Neural cell (in vitro differentiated cells): ENCODE results near the gene GSTP1. TPM values are rescaled to one million over a fixed set of nuclear protein-coding genes. Genes with fewer than 3 reads are reported as not detected.
"Not testable (repeated sequence)": the region's sequence is repeated elsewhere in the genome, so short reads cannot be mapped to it uniquely, and the experiment has no call there.

ENCODE experiments used
- H2AFZ ChIP-seq: fragments of 200-600, 300-800 bp; sonication (generic), shearing (Covaris generic); 2 replicates; pipeline ENCODE4 v1.6.0; 2014; ENCODE audit warnings: low read depth, mild to moderate bottlenecking, antibody characterized with exemption, low read length, moderate library complexity
- H3F3A ChIP-seq: fragments of 200-600 bp; shearing (Covaris generic); 2 replicates; pipeline ENCODE4 v1.6.1; 2016; ENCODE audit warnings: mild to moderate bottlenecking, moderate library complexity, mixed read lengths, antibody characterized with exemption, low read length; ENCODE audit not compliant: insufficient read depth, poor library complexity, severe bottlenecking
- H3K27ac ChIP-seq: fragments of 200-600, 300-800 bp; sonication (generic), shearing (Covaris generic); 2 replicates; pipeline ENCODE4 v1.5.1; 2014; ENCODE audit warnings: mild to moderate bottlenecking, low read length, moderate library complexity
- H3K27me3 ChIP-seq: fragments of 300-800, 200-600 bp; sonication (generic), shearing (Covaris generic); 2 replicates; pipeline ENCODE4 v1.6.0; 2014; ENCODE audit warnings: mild to moderate bottlenecking, low read depth, low read length, moderate library complexity; ENCODE audit not compliant: insufficient read depth
- H3K36me3 ChIP-seq: fragments of 300-800, 200-600 bp; sonication (generic), shearing (Covaris generic); 2 replicates; pipeline ENCODE4 v1.5.1; 2014; ENCODE audit warnings: mild to moderate bottlenecking, antibody characterized with exemption, low read length, moderate library complexity; ENCODE audit not compliant: insufficient read depth
- H3K4me2 ChIP-seq: fragments of 300-800, 200-600 bp; sonication (generic), shearing (Covaris generic); 2 replicates; pipeline ENCODE4 v1.6.0; 2014; ENCODE audit warnings: mild to moderate bottlenecking, low read length
- H3K4me3 ChIP-seq: fragments of 300-800, 200-600 bp; sonication (generic), shearing (Covaris generic); 2 replicates; pipeline ENCODE4 v1.5.1; 2014; ENCODE audit warnings: mild to moderate bottlenecking, low read length, moderate library complexity
- H3K79me2 ChIP-seq: fragments of 200-600 bp; shearing (Covaris generic); replicated peaks from 2 replicates; pipeline ENCODE4 v1.6.0; 2014; ENCODE audit warnings: mild to moderate bottlenecking, low read length, moderate library complexity; ENCODE audit not compliant: insufficient read depth
- H3K9ac ChIP-seq: fragments of 300-800, 200-600 bp; sonication (generic), shearing (Covaris generic); 2 replicates; pipeline ENCODE4 v1.6.1; 2016; ENCODE audit warnings: mild to moderate bottlenecking, low read length, mixed read lengths
- H3K9me2 ChIP-seq: fragments of 200-600 bp; shearing (Covaris generic); 2 replicates; pipeline ENCODE4 v1.6.1; 2016; ENCODE audit warnings: mild to moderate bottlenecking, low read length, mixed read lengths; ENCODE audit not compliant: insufficient read depth
- H3K9me3 ChIP-seq: fragments of 200-600, 300-800 bp; sonication (generic), shearing (Covaris generic); 2 replicates; pipeline ENCODE4 v1.6.1; 2016; ENCODE audit warnings: mild to moderate bottlenecking, mixed run types, low read length, moderate library complexity, mixed read lengths
- H4K20me1 ChIP-seq: fragments of 200-600 bp; shearing (Covaris generic); 2 replicates; pipeline ENCODE4 v1.6.1; 2016; ENCODE audit warnings: mild to moderate bottlenecking, mixed run types; ENCODE audit not compliant: insufficient read depth
- EP300 ChIP-seq: fragments of 450-650 bp; conservative IDR thresholded peaks from 2 replicates; pipeline ENCODE4 v1.6.1; 2014; ENCODE audit warnings: antibody characterized with exemption, mild to moderate bottlenecking, moderate library complexity; ENCODE audit not compliant: poor library complexity, severe bottlenecking
- EZH2 ChIP-seq: fragments of 200-600, 300-800 bp; shearing (Covaris generic), sonication (generic); IDR thresholded peaks from 2 replicates; pipeline ENCODE4 v1.6.1; 2014; ENCODE audit warnings: antibody characterized with exemption, low read length, borderline replicate concordance, mild to moderate bottlenecking; ENCODE audit not compliant: insufficient read depth, poor library complexity, severe bottlenecking
- MXI1 ChIP-seq: fragments of 450-650 bp; conservative IDR thresholded peaks from 2 replicates; pipeline ENCODE4 v1.6.1; 2014; ENCODE audit warnings: antibody characterized with exemption, mild to moderate bottlenecking; ENCODE audit not compliant: poor library complexity, severe bottlenecking
- POLR2AphosphoS5 ChIP-seq: IDR thresholded peaks from 2 replicates; pipeline ENCODE4 v1.6.1; 2012
- RAD21 ChIP-seq: fragments of 450-650 bp; conservative IDR thresholded peaks from 2 replicates; pipeline ENCODE4 v1.6.1; 2014; ENCODE audit warnings: antibody characterized with exemption, mild to moderate bottlenecking, moderate library complexity
- SMC3 ChIP-seq: fragments of 450-650 bp; conservative IDR thresholded peaks from 2 replicates; pipeline ENCODE4 v1.6.1; 2014; ENCODE audit warnings: antibody characterized with exemption, mild to moderate bottlenecking, moderate library complexity; ENCODE audit not compliant: poor library complexity
- TAF1 ChIP-seq: IDR thresholded peaks from 2 replicates; pipeline ENCODE4 v1.6.1; 2012; ENCODE audit warnings: low read depth
- polyA plus RNA-seq: library from polyadenylated mRNA; depleted of rRNA; stranded (reverse); fragments of >200 nt; gene quantifications from 2 replicates; pipeline ENCODE4 v1.2.3, GENCODE V29; 2014
- TF ChIP-seq, protein P1 (sequence below): IDR thresholded peaks from 2 replicates; pipeline ENCODE4 v1.6.1; 2012; ENCODE audit warnings: borderline replicate concordance
- TF ChIP-seq, protein P2 (sequence below): fragments of 450-650 bp; IDR thresholded peaks from 2 replicates; pipeline ENCODE4 v1.5.1; 2014; ENCODE audit warnings: antibody characterized with exemption, mild to moderate bottlenecking, moderate library complexity; ENCODE audit not compliant: poor library complexity, severe bottlenecking

Gene GSTP1
- polyA plus RNA-seq, 1 donor from 2014 or later, result 94.6 TPM

GRCh38 chr11:67621928-67622327 is 38.3 kb downstream of the GSTP1 start:
- not testable (repeated sequence) for H3F3A ChIP-seq, H3K4me2 ChIP-seq, H3K9ac ChIP-seq, H3K27me3 ChIP-seq, H3K9me2 ChIP-seq, H4K20me1 ChIP-seq, H3K27ac ChIP-seq, H3K79me2 ChIP-seq, H3K36me3 ChIP-seq, H2AFZ ChIP-seq, H3K9me3 ChIP-seq, H3K4me3 ChIP-seq

GRCh38 chr11:67622905-67623304 is 39.3 kb downstream of the GSTP1 start:
- H3K4me2 ChIP-seq, H3K36me3 ChIP-seq, H3K9me2 ChIP-seq, H3F3A ChIP-seq, H4K20me1 ChIP-seq, H2AFZ ChIP-seq, H3K9ac ChIP-seq, H3K27me3 ChIP-seq, H3K9me3 ChIP-seq, H3K79me2 ChIP-seq, H3K4me3 ChIP-seq, H3K27ac ChIP-seq: not testable (repeated sequence)

GRCh38 chr11:67623795-67624194 is 40.2 kb downstream of the GSTP1 start:
- H3K9ac ChIP-seq, H3K27me3 ChIP-seq, H3K4me3 ChIP-seq, H3K79me2 ChIP-seq, H3K9me2 ChIP-seq, H4K20me1 ChIP-seq, H2AFZ ChIP-seq, H3K36me3 ChIP-seq, H3K9me3 ChIP-seq, H3K27ac ChIP-seq, H3K4me2 ChIP-seq, H3F3A ChIP-seq: not testable (repeated sequence)

GRCh38 chr11:67626131-67626833 is 42.7 kb downstream of the GSTP1 start:
- not testable (repeated sequence) for H3K9ac ChIP-seq

GRCh38 chr11:67626970-67627369 is 43.4 kb downstream of the GSTP1 start:
- no peak overlapping the region for H3K27ac ChIP-seq
- no peak overlapping the region for H3K4me2 ChIP-seq
- H3K9me2 ChIP-seq, result no peaks in the 10 kb centered on the region
- no peak overlapping the region for H2AFZ ChIP-seq
- no peak overlapping the region for H3K9ac ChIP-seq
- H3K27me3 ChIP-seq, result no peaks in the 10 kb centered on the region
- H3F3A ChIP-seq, result no peaks in the 10 kb centered on the region
- H3K79me2 ChIP-seq, result no peaks in the 10 kb centered on the region
- no peaks in the 10 kb centered on the region for H4K20me1 ChIP-seq
- no peaks in the 10 kb centered on the region for H3K36me3 ChIP-seq
- TF ChIP-seq TAF1 (no peak), SMC3 (no peak), POLR2AphosphoS5 (no peak), MXI1 (no peak), EP300 (no peak), EZH2 (no peak), RAD21 (no peak)
- TF ChIP-seq, protein P1, sequence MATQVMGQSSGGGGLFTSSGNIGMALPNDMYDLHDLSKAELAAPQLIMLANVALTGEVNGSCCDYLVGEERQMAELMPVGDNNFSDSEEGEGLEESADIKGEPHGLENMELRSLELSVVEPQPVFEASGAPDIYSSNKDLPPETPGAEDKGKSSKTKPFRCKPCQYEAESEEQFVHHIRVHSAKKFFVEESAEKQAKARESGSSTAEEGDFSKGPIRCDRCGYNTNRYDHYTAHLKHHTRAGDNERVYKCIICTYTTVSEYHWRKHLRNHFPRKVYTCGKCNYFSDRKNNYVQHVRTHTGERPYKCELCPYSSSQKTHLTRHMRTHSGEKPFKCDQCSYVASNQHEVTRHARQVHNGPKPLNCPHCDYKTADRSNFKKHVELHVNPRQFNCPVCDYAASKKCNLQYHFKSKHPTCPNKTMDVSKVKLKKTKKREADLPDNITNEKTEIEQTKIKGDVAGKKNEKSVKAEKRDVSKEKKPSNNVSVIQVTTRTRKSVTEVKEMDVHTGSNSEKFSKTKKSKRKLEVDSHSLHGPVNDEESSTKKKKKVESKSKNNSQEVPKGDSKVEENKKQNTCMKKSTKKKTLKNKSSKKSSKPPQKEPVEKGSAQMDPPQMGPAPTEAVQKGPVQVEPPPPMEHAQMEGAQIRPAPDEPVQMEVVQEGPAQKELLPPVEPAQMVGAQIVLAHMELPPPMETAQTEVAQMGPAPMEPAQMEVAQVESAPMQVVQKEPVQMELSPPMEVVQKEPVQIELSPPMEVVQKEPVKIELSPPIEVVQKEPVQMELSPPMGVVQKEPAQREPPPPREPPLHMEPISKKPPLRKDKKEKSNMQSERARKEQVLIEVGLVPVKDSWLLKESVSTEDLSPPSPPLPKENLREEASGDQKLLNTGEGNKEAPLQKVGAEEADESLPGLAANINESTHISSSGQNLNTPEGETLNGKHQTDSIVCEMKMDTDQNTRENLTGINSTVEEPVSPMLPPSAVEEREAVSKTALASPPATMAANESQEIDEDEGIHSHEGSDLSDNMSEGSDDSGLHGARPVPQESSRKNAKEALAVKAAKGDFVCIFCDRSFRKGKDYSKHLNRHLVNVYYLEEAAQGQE, result no peak
- TF ChIP-seq, protein P2, sequence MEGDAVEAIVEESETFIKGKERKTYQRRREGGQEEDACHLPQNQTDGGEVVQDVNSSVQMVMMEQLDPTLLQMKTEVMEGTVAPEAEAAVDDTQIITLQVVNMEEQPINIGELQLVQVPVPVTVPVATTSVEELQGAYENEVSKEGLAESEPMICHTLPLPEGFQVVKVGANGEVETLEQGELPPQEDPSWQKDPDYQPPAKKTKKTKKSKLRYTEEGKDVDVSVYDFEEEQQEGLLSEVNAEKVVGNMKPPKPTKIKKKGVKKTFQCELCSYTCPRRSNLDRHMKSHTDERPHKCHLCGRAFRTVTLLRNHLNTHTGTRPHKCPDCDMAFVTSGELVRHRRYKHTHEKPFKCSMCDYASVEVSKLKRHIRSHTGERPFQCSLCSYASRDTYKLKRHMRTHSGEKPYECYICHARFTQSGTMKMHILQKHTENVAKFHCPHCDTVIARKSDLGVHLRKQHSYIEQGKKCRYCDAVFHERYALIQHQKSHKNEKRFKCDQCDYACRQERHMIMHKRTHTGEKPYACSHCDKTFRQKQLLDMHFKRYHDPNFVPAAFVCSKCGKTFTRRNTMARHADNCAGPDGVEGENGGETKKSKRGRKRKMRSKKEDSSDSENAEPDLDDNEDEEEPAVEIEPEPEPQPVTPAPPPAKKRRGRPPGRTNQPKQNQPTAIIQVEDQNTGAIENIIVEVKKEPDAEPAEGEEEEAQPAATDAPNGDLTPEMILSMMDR, result no peak
- no peaks in the 10 kb centered on the region for H3K9me3 ChIP-seq
- H3K4me3 ChIP-seq, result no peak overlapping the region

More at GRCh38 chr11:67626131-67626833, 42.7 kb downstream of the GSTP1 start:
- not testable (repeated sequence) for H3K9me2 ChIP-seq, H3K36me3 ChIP-seq, H3K79me2 ChIP-seq, H3K4me3 ChIP-seq, H2AFZ ChIP-seq, H3K9me3 ChIP-seq, H3K4me2 ChIP-seq, H3K27ac ChIP-seq, H3K27me3 ChIP-seq, H3F3A ChIP-seq, H4K20me1 ChIP-seq
